Stimulated activated CD4-positive, alpha-beta T cell treated with anti-CD3 and anti-CD28 coated beads, TNF-alpha, amount 100 ng/mL, for 4 hours (primary cell): ENCODE data around the gene DPEP2.
A peak's percentile ranks its signal among the peaks of the same experiment; 100 is the strongest.
"Not testable (repeated sequence)": the region's sequence is repeated elsewhere in the genome, so short reads cannot be mapped to it uniquely, and the experiment has no call there.

ENCODE experiments used
- DNase-seq, 3 experiments: peaks; one replicate each; pipeline ENCODE4 v3.0.0-alpha.2; 2020; ENCODE audit warnings: low read depth in 3 of 3

DPEP2 gene

GRCh38 chr16:67953641-67954375 is 45.5 kb downstream of the DPEP2 start:
- DNase-seq: no peak

GRCh38 chr16:67951485-67951884 is 47.8 kb downstream of the DPEP2 start:
- no peak for DNase-seq

GRCh38 chr16:67950335-67950843 is 48.9 kb downstream of the DPEP2 start:
- DNase-seq: no peak

GRCh38 chr16:67949645-67950044 is 49.6 kb downstream of the DPEP2 start:
- no peak for DNase-seq

GRCh38 chr16:67948015-67948414 is 51.3 kb downstream of the DPEP2 start:
- no peak for DNase-seq

GRCh38 chr16:67946966-67947558 is 52.2 kb downstream of the DPEP2 start:
- no peak for DNase-seq

GRCh38 chr16:67946128-67946569 is 53.1 kb downstream of the DPEP2 start:
- no peak for DNase-seq

GRCh38 chr16:67945392-67945933 is 53.8 kb downstream of the DPEP2 start:
- DNase-seq: no peak

- no peak for DNase-seq
These were observed 54.4 kb downstream of the DPEP2 start for GRCh38 chr16:67944690-67945391.

GRCh38 chr16:67943619-67944504 is 55.4 kb downstream of the DPEP2 start, which contains the start of gene LCAT:
Gene LCAT, minus strand, starts transcription at chr16:67944120. Its CDS starts 19 bp downstream, at chr16:67944101.
- DNase-seq: no peak

GRCh38 chr16:67943256-67943618 is 56.0 kb downstream of the DPEP2 start:
- DNase-seq: no peak

- DNase-seq: no peak
These were observed 56.6 kb downstream of the DPEP2 start for GRCh38 chr16:67942510-67943255.

GRCh38 chr16:67942200-67942509 is 57.1 kb downstream of the DPEP2 start:
- DNase-seq: no peak

- no peak for DNase-seq
These were observed 57.6 kb downstream of the DPEP2 start for GRCh38 chr16:67941469-67942199.

- DNase-seq: no peak
These were observed 58.7 kb downstream of the DPEP2 start for GRCh38 chr16:67940446-67941089.

- peak in 2 of 3 experiments; percentile 45 to 49 for DNase-seq
These were observed 59.5 kb downstream of the DPEP2 start for GRCh38 chr16:67939507-67940445.

GRCh38 chr16:67937713-67938112 is 61.6 kb downstream of the DPEP2 start:
- not testable (repeated sequence) for DNase-seq
